K562 (cell line): Measurements from ENCODE around the gene CCAR1.

Experiments
- E2F5 ChIP-seq: sonication (generic); formaldehyde crosslinking; IDR thresholded peaks from 2 replicates; pipeline ENCODE4 v1.8.0; 2022; ENCODE audit warnings: mild to moderate bottlenecking, missing genetic modification reagents
- FOXK2 ChIP-seq, 2 experiments: fragments of 450-650 bp; IDR thresholded peaks in 1 of 2; conservative IDR thresholded peaks in 1 of 2; 2 replicates each; pipeline ENCODE4 v1.6.1; 2016; ENCODE audit warnings: low read depth in 2 of 2, mild to moderate bottlenecking in 1 of 2
- RBBP5 ChIP-seq: fragments of 200-600 bp; sonication (generic); IDR thresholded peaks from 2 replicates; pipeline ENCODE4 v1.6.1; 2012; ENCODE audit warnings: borderline replicate concordance, mild to moderate bottlenecking, low read length, control low read depth, inconsistent platforms; ENCODE audit not compliant: insufficient read depth, poor library complexity, severe bottlenecking
- TF ChIP-seq, protein P1 (sequence below), 3 experiments: IDR thresholded peaks in 2 of 3; conservative IDR thresholded peaks in 1 of 3; 2 replicates each; pipeline ENCODE4 v1.5.1; 2011 to 2012; ENCODE audit warnings: low read length in 3 of 3, mild to moderate bottlenecking in 3 of 3, control low read depth in 2 of 3, improper control_type of control experiment in 1 of 3, inconsistent platforms in 1 of 3, low read depth in 1 of 3, mixed read lengths in 1 of 3, moderate library complexity in 1 of 3; ENCODE audit not compliant: insufficient read depth in 2 of 3

GRCh38 chr10:68725016-68725415, 4.0 kb downstream of the CCAR1 start:
- TF ChIP-seq E2F5 (CRISPR knock-in tag) (no peak), RBBP5 (no peak), FOXK2 (conservative IDR thresholded peaks at IDR 0.05 in 1 of 2, IDR thresholded peaks at IDR 0.05 in 1 of 2; ENCODE audit: low read depth in 2 of 2) (no peak)
- TF ChIP-seq, protein P1, sequence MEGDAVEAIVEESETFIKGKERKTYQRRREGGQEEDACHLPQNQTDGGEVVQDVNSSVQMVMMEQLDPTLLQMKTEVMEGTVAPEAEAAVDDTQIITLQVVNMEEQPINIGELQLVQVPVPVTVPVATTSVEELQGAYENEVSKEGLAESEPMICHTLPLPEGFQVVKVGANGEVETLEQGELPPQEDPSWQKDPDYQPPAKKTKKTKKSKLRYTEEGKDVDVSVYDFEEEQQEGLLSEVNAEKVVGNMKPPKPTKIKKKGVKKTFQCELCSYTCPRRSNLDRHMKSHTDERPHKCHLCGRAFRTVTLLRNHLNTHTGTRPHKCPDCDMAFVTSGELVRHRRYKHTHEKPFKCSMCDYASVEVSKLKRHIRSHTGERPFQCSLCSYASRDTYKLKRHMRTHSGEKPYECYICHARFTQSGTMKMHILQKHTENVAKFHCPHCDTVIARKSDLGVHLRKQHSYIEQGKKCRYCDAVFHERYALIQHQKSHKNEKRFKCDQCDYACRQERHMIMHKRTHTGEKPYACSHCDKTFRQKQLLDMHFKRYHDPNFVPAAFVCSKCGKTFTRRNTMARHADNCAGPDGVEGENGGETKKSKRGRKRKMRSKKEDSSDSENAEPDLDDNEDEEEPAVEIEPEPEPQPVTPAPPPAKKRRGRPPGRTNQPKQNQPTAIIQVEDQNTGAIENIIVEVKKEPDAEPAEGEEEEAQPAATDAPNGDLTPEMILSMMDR (IDR thresholded peaks at IDR 0.05 in 2 of 3, conservative IDR thresholded peaks at IDR 0.05 in 1 of 3; ENCODE audit: insufficient read depth in 2 of 3, low read depth in 1 of 3, low read length in 3 of 3), result no peak
